ENCODE measurements around the gene TNFAIP3. TPM values are rescaled to one million over a fixed set of nuclear protein-coding genes. Genes with fewer than 3 reads are reported as not detected.
A peak's percentile ranks its signal among the peaks of the same experiment; 100 is the strongest.

Gene TNFAIP3
- total RNA-seq, 2 experiments from 2014 or later = 214 to 222 TPM

DNA sequence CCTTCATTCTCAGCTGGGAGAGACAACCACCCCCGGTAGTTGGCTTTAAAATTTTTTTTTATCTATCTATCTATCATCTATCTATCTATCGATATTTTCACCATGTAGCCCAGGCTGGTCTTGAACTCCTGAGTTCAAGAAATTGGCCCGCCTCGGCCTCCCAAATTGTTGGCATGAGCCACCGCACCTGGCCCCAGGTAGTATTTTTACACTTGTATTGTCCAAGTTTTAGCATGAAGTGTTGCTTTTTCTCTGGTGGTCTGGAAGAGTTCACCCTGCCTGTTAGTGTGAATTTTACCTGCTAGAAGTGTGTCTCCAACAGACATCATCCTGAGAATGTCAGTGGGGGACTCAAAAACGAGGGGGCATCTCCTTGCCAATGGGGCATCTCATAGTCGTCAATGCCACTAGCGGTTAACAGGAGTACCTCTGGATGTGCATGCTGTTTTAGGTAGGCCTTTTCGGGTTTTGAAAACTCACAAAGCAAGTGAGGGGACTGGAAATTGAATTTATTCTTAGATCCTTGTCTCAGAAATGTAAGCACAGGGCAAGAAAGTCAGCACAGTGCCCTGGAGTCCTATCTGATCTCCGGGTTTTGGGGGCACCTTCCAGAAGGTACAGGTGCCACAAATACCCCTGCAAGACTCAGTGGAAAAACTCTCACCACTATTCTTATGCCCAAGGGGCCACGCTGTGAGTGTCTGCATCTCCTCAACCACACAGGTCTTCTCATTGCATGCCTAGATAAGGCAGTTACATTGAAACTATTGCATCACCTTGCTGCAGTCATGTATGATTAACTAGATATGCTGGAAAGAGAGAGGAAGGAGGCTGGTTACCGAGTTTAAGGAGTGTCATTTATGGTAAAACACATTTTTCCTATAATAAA, 37.1 kb downstream of the TNFAIP3 start:
- Mint-ChIP-seq H3K36me3 (peaks cover 7% of the 10 kb centered on the region), H3K4me1 (peaks cover 62% of the 10 kb centered on the region), H3K27ac (peak overlapping the region; percentile 98), H3K27me3 (no peaks in the 10 kb centered on the region), H3K9me3 (peaks cover 1% of the 10 kb centered on the region), H3K4me3 (peak overlapping the region; percentile 58)
- DNase-seq = peak; percentile 63

DNA sequence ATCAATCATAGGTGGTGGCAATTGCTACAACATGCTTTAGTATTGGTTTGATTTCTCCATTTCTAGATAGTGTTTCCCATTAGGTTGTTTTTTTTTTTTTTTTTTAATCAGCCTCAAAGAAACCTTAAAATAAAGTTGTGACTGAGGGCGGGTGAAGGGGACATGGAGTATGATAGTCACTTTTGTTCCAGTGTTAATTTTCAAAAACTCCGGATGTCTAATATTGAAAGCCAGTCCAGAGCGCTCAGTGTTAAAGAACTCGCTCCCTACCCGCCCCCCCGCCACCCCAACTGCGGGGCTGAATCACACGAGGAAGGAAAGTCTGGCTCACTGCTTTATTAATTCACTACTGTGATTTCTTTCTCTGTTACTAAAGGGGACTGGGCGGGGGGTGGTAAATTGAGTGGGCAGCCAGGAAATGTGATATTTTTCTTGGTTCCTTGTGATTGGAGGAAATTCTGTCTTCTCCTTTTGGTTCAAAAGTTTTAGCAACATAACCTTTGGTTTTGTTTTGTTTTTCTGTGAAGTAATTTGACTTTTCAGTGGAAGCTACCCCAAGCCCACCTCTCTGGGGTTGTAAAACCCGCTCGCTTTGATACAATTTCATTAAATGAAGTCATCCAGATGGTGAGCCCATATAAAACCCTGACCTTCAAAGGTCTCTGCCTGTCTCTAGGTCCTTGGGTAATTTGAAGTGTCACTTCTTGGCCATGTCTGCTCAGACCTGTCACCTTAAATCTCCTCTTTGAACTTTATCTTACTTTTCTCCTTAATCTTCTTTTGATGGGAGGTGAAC, 38.0 kb downstream of the TNFAIP3 start:
- peak overlapping the region; percentile 58 for H3K4me3 Mint-ChIP-seq
- H3K27ac Mint-ChIP-seq = peak overlapping the region; percentile 98
- H3K9me3 Mint-ChIP-seq = peaks cover 7% of the 10 kb centered on the region
- DNase-seq = peak; percentile 81
- H3K4me1 Mint-ChIP-seq = peaks cover 69% of the 10 kb centered on the region
- peaks cover 13% of the 10 kb centered on the region for H3K36me3 Mint-ChIP-seq
- no peaks in the 10 kb centered on the region for H3K27me3 Mint-ChIP-seq

DNA sequence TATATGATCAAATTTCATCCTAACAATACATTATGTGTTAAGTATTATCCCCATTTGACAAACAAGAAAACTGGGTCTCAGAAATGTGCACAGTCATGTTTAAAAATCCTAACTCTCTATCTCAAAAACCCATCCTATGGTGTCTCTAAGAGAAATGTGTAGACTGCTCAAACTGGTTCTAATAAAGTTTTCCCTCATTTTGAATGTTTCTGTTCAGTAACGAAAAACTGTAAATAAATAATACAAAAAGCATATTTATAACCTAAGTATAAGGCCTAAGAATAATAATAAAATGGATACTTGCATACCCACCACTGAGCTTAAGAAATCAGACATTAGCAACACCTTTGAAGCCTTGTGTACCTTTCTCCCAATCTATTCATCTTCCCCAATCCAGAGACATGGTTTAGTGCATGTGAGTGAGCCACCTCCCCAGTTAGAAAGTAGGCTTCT, 39.0 kb downstream of the TNFAIP3 start:
- Mint-ChIP-seq H3K4me1 (peaks cover 69% of the 10 kb centered on the region), H3K36me3 (peaks cover 13% of the 10 kb centered on the region), H3K27me3 (no peaks in the 10 kb centered on the region), H3K27ac (peak overlapping the region; percentile 76), H3K4me3 (no peak overlapping the region), H3K9me3 (peaks cover 7% of the 10 kb centered on the region)
- DNase-seq = no peak

DNA sequence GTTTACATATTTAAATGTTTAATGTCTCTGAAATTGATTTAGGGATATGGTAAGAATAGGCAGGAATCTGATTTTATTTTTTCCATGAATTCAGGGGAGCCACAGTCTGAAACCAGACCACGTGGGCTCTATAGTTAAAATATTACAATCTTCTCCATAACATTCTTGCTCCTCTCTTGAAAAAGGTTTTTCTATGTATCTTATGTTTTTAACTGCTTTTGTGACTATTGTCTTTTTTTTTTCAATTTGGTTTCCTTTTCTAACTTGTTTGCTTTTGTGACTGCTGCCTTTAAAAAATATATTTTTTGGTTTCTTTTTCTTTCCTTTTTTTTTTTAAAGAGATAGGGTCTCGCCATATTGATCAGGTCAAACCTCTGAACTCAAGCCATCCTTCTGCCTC, 40.1 kb downstream of the TNFAIP3 start:
- Mint-ChIP-seq H3K36me3 (peaks cover 13% of the 10 kb centered on the region), H3K27ac (peak overlapping the region; percentile 72), H3K4me3 (no peak overlapping the region), H3K4me1 (peaks cover 75% of the 10 kb centered on the region), H3K27me3 (no peaks in the 10 kb centered on the region), H3K9me3 (peaks cover 7% of the 10 kb centered on the region)
- DNase-seq = no peak

DNA sequence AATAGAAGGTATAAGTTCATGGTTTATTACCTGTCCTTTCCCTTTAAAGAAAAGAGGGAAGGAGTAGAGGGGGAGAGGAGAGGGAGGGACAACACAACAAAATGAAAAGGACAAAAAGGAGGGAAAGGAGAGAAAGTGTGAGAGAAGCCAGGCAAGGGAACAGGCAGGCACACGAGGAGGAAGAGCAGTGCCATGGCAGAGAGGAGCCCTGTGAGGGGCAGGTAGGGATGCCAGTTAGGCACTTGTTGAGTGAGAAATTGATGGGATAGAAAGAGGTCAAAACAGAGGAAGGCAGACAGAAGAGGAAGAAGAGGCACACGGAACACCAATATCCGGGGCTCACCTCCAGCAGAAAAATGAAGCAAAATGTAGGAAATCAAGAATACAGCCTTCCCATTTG, 42.5 kb downstream of the TNFAIP3 start:
- peaks cover 16% of the 10 kb centered on the region for H3K36me3 Mint-ChIP-seq
- H3K27ac Mint-ChIP-seq = peak overlapping the region; percentile 94
- no peak for DNase-seq
- peaks cover 56% of the 10 kb centered on the region for H3K4me1 Mint-ChIP-seq
- H3K9me3 Mint-ChIP-seq = peaks cover 20% of the 10 kb centered on the region
- H3K27me3 Mint-ChIP-seq = no peaks in the 10 kb centered on the region
- peak overlapping the region; percentile 26 for H3K4me3 Mint-ChIP-seq

DNA sequence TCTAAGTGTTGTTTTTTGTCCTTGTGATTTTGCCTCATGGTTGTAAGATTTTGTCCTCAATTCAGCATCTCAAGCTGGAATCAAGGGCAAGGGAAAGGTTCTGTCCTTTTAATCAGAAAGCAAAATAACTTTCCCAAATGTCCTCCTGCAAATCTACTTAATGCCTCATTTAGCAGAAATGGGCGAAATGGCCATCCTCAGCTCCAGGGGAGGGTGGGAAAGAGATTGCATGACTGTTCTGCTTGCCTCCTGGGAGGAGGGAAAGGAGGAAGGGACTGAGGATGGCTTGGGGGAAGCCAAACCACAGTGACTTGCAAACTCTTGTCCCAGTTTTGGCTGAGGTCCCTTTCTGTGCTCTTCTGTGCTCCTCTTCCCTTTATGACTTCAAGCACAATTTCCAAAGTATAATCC, 43.4 kb downstream of the TNFAIP3 start:
- Mint-ChIP-seq H3K4me3 (no peak overlapping the region), H3K9me3 (peaks cover 25% of the 10 kb centered on the region), H3K27ac (peak overlapping the region; percentile 94), H3K27me3 (no peaks in the 10 kb centered on the region), H3K36me3 (peaks cover 17% of the 10 kb centered on the region), H3K4me1 (peaks cover 48% of the 10 kb centered on the region)
- no peak for DNase-seq

- peaks cover 27% of the 10 kb centered on the region for H3K9me3 Mint-ChIP-seq
- no peak for DNase-seq
- peaks cover 20% of the 10 kb centered on the region for H3K36me3 Mint-ChIP-seq
- peaks cover 45% of the 10 kb centered on the region for H3K4me1 Mint-ChIP-seq
- no peak overlapping the region for H3K4me3 Mint-ChIP-seq
- no peak overlapping the region for H3K27ac Mint-ChIP-seq
- no peaks in the 10 kb centered on the region for H3K27me3 Mint-ChIP-seq
These were observed 43.9 kb downstream of the TNFAIP3 start for GRCh38 chr6:137910843-137911456.

GRCh38 chr6:137911675-137912191, 44.7 kb downstream of the TNFAIP3 start:
- Mint-ChIP-seq H3K27me3 (no peaks in the 10 kb centered on the region), H3K4me1 (peaks cover 37% of the 10 kb centered on the region), H3K4me3 (no peak overlapping the region), H3K27ac (no peak overlapping the region), H3K9me3 (peaks cover 27% of the 10 kb centered on the region), H3K36me3 (peaks cover 20% of the 10 kb centered on the region)
- DNase-seq = no peak

GRCh38 chr6:137912813-137913212, 45.8 kb downstream of the TNFAIP3 start:
- H3K4me3 Mint-ChIP-seq = no peak overlapping the region
- DNase-seq = no peak
- peaks cover 27% of the 10 kb centered on the region for H3K9me3 Mint-ChIP-seq
- no peak overlapping the region for H3K27ac Mint-ChIP-seq
- peaks cover 31% of the 10 kb centered on the region for H3K4me1 Mint-ChIP-seq
- H3K36me3 Mint-ChIP-seq = peaks cover 20% of the 10 kb centered on the region
- H3K27me3 Mint-ChIP-seq = no peaks in the 10 kb centered on the region

- no peak overlapping the region for H3K27ac Mint-ChIP-seq
- H3K36me3 Mint-ChIP-seq = peaks cover 20% of the 10 kb centered on the region
- H3K9me3 Mint-ChIP-seq = peaks cover 27% of the 10 kb centered on the region
These were observed 46.4 kb downstream of the TNFAIP3 start for GRCh38 chr6:137913434-137913833.

DNA sequence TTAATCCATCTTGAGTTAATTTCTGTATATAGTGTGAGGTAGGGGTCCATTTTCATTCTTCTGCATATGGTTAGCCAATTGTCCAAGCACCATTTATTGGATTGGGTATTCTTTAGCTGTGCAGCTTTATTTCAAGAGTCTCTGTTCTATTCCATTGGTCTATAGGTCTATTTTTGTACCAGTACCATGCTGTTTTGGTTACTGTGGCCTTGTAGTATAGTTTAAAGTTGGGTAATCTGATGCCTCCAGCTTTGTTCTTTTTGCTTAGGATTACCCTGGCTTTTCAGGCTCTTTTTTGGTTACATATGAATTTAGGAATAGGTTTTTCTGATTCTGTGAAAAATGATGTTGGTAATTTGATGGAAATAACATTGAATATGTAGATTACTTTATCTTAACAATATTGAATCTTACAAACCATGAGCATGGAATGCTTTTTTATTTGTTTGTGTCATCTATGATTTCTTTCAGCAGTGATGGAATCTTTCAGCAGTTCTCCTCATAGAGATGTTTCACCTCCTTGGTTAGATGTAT, 47.0 kb downstream of the TNFAIP3 start:
- H3K4me3 Mint-ChIP-seq = no peak overlapping the region
- no peak for DNase-seq
- no peaks in the 10 kb centered on the region for H3K27me3 Mint-ChIP-seq
- H3K36me3 Mint-ChIP-seq = peaks cover 20% of the 10 kb centered on the region
- peaks cover 27% of the 10 kb centered on the region for H3K9me3 Mint-ChIP-seq
- peaks cover 30% of the 10 kb centered on the region for H3K4me1 Mint-ChIP-seq
- no peak overlapping the region for H3K27ac Mint-ChIP-seq

More at GRCh38 chr6:137913434-137913833, 46.4 kb downstream of the TNFAIP3 start:
- no peak overlapping the region for H3K4me3 Mint-ChIP-seq
- DNase-seq = no peak
- peaks cover 32% of the 10 kb centered on the region for H3K4me1 Mint-ChIP-seq
- H3K27me3 Mint-ChIP-seq = no peaks in the 10 kb centered on the region

GRCh38 chr6:137914530-137915193, 47.6 kb downstream of the TNFAIP3 start:
- peaks cover 26% of the 10 kb centered on the region for H3K4me1 Mint-ChIP-seq
- no peaks in the 10 kb centered on the region for H3K27me3 Mint-ChIP-seq
- no peak for DNase-seq
- peaks cover 14% of the 10 kb centered on the region for H3K36me3 Mint-ChIP-seq
- H3K27ac Mint-ChIP-seq = no peak overlapping the region
- no peak overlapping the region for H3K4me3 Mint-ChIP-seq
- peaks cover 24% of the 10 kb centered on the region for H3K9me3 Mint-ChIP-seq

DNA sequence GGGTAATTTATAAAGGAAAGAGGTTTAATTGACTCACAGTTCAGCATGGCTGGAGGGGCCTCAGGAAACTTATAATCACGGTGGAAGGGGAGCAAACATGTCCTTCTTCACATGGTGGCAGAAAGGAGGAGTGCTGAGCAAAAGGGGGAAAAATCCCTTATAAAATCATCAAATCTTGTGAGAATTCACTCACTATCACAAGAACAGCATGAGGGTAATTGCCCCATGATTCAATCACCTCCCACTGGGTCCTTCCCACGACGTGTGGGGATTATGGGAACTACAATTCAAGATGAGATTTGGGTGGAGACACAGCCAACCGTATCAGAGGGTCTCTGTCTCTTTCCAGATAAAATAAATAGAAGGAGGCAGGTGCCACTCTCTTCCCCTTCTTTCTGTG, 48.7 kb downstream of the TNFAIP3 start:
- H3K36me3 Mint-ChIP-seq = peaks cover 13% of the 10 kb centered on the region
- H3K9me3 Mint-ChIP-seq = peaks cover 22% of the 10 kb centered on the region
- H3K4me1 Mint-ChIP-seq = peaks cover 25% of the 10 kb centered on the region
- H3K27ac Mint-ChIP-seq = no peak overlapping the region
- no peak overlapping the region for H3K4me3 Mint-ChIP-seq
- no peak for DNase-seq
- H3K27me3 Mint-ChIP-seq = no peaks in the 10 kb centered on the region
